Sigmoid colon (tissue), 3 donors: Measurements from ENCODE around the gene INTS6.

Experiments used
- CTCF ChIP-seq, 4 experiments: fragments of 450-650 bp in 3 of 4; fragments of 200-600 bp in 1 of 4; IDR thresholded peaks; one replicate each; pipeline ENCODE4 v1.5.1; 2016 to 2019; ENCODE audit warnings: antibody characterized with exemption in 4 of 4, mild to moderate bottlenecking in 3 of 4, moderate library complexity in 2 of 4
- POLR2A ChIP-seq, 2 donors: fragments of 450-650 bp; IDR thresholded peaks; one replicate each; pipeline ENCODE4 v1.6.1; 2016; ENCODE audit warnings: antibody characterized with exemption in 2 of 2, mild to moderate bottlenecking in 2 of 2, moderate library complexity in 2 of 2

GRCh38 chr13:51363625-51364024 lies 89.2 kb downstream of the INTS6 start:
- TF ChIP-seq POLR2A (IDR thresholded peaks at IDR 0.05) = no peak
- TF ChIP-seq CTCF (IDR thresholded peaks at IDR 0.05) = no peak
